Ovary (tissue), 9 donors: Measurements from ENCODE around the gene FAT1. TPM values are rescaled to one million over a fixed set of nuclear protein-coding genes. Genes with fewer than 3 reads are reported as not detected.

ENCODE experiments used
- DNase-seq, 5 donors: peaks; one replicate each; pipeline ENCODE4 v3.0.0-alpha.2; 2019 to 2020
- H3K27ac ChIP-seq, 2 donors: fragments of 200-600 bp; one replicate each; pipeline versions ENCODE4 v1.5.1 to v1.8.0; 2019 to 2022
- H3K27me3 ChIP-seq: fragments of 200-600 bp; one replicate; pipeline ENCODE4 v1.8.0; 2022
- H3K36me3 ChIP-seq: fragments of 200-600 bp; sonication (generic); one replicate; pipeline ENCODE4 v1.5.1; 2019
- H3K4me1 ChIP-seq: one replicate; pipeline ENCODE4 v1.8.1; 2013; ENCODE audit warnings: mild to moderate bottlenecking, moderate library complexity; ENCODE audit not compliant: insufficient read depth
- H3K4me3 ChIP-seq: fragments of 200-600 bp; sonication (generic); one replicate; pipeline ENCODE4 v1.5.1; 2017
- H3K9me3 ChIP-seq, 2 donors: fragments of 200-600 bp in 1 of 2; sonication (generic) in 1 of 2; one replicate each; pipeline versions ENCODE4 v1.5.1 to v1.8.1; 2013 to 2019; ENCODE audit warnings: mild to moderate bottlenecking in 1 of 2, moderate library complexity in 1 of 2
- CTCF ChIP-seq, 3 donors: fragments of 450-650 bp in 2 of 3; fragments of 200-600 bp in 1 of 3; IDR thresholded peaks; one replicate each; pipeline versions ENCODE4 v1.5.1 to v1.8.0; 2016 to 2022; ENCODE audit warnings: antibody characterized with exemption in 3 of 3, mild to moderate bottlenecking in 1 of 3
- EP300 ChIP-seq: sonication (generic); formaldehyde crosslinking; IDR thresholded peaks from one replicate; pipeline ENCODE4 v1.6.1; 2017; ENCODE audit warnings: antibody characterized with exemption
- POLR2A ChIP-seq: fragments of 450-650 bp; IDR thresholded peaks from one replicate; pipeline ENCODE4 v1.6.1; 2017; ENCODE audit warnings: antibody characterized with exemption, mild to moderate bottlenecking, moderate library complexity
- WGBS, 3 donors: extraction: QIAGEN DNeasy Blood & Tissue Kit in 1 of 3; methylation state at CpG; one replicate each; pipeline versions ENCODE4 v1.1.5 to v1.1.7; 2013 to 2017; 5-methylcytosine and 5-hydroxymethylcytosine counted together
- intact Hi-C, 4 donors: fragments of 100-400 bp; cut with DNase I; formaldehyde crosslinking; loops; one replicate each; pipeline versions ENCODE4 v1.11.0 to v1.15.1; 2022 to 2023
- polyA plus RNA-seq, 2 donors: library from polyadenylated mRNA; stranded (reverse); fragments of 200-250 nt in 1 of 2; fragments of 350-450 nt in 1 of 2; fragmentation: Illumina TruSeq in 1 of 2; extraction: RNeasy Lipid Tissue Mini Kit (QIAGEN cat#74804) in 1 of 2; gene quantifications; one replicate each; pipeline ENCODE4 v1.2.3, GENCODE V29; 2013 to 2014
- total RNA-seq, 7 donors: library from RNA; depleted of rRNA in 2 of 7; stranded (reverse); fragments of >200 nt in 2 of 7; fragmentation: NEBNext Ultra II Directional in 3 of 7; extraction: Animal tissue kit (Norgen Biotek cat#: 25700) in 3 of 7; gene quantifications; one replicate each; pipeline versions ENCODE4 v1.1.0 to v1.2.4, GENCODE V29; 2016 to 2023
- donor health status: DM: no; HTN: no; CAD: no; lungs with moderate emphysema.
- donor health status: DM: no; HTN: no; CAD: no.
- donor health status: Bipolar disorder and iron deficiency.
- donor health status: DM: yes; HTN: yes; CAD: no.
- donor health status: DM: no; HTN: no; CAD: no.
- donor health status: DM: yes; HTN: yes; CAD: no.

FAT1 gene
- total and polyA plus RNA-seq, 9 donors, result 20.5 to 78.6 (median 46.6) TPM

GRCh38 chr4:186545436-186545835, 178.2 kb downstream of the FAT1 start:
- no peaks in the 10 kb centered on the region for H3K36me3 ChIP-seq
- TF ChIP-seq EP300 (no peak), POLR2A (no peak), CTCF (IDR thresholded peaks at IDR 0.05) (no peak)
- H3K4me3 ChIP-seq, result no peak overlapping the region
- WGBS, 3 donors, result 58 to 71% (median 59%) methylated on average over 7 of the region's 7 CpGs
- no peaks in the 10 kb centered on the region for H3K4me1 ChIP-seq
- intact Hi-C loops, result no loop called here
- H3K27ac ChIP-seq, result no peak overlapping the region
- no peaks in the 10 kb centered on the region for H3K27me3 ChIP-seq
- no peak for DNase-seq
- H3K9me3 ChIP-seq, result no peaks in the 10 kb centered on the region

DNA sequence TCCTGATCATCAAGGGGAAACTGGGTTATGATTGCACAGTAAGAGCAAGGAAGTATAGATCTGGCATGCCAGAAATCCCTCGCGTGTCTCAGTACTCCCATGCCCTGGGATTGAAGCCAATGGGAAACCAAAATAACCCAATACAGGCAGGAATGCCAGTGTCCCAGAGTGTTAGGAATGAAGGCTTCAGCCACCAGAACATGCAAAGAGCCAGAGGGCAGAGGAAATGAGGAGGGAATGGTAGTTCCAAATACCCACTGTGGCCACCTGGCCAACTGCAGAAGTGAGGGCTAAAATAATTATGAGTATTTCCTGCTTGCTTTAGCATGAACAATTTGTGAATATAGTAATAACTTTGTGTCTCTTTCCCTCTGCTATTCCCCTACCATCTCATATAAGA, 180.4 kb downstream of the FAT1 start:
- no peaks in the 10 kb centered on the region for H3K36me3 ChIP-seq
- no peak for DNase-seq
- 69 to 77% (median 73%) methylated on average over 2 of the region's 2 CpGs for WGBS, 3 donors
- H3K9me3 ChIP-seq, result no peaks in the 10 kb centered on the region
- no peak overlapping the region for H3K4me3 ChIP-seq
- intact Hi-C loops, result no loop called here
- H3K27ac ChIP-seq, result no peak overlapping the region
- no peaks in the 10 kb centered on the region for H3K27me3 ChIP-seq
- TF ChIP-seq POLR2A, result no peak
- TF ChIP-seq CTCF (IDR thresholded peaks at IDR 0.05), result no peak
- no peak for TF ChIP-seq EP300
- H3K4me1 ChIP-seq, result no peaks in the 10 kb centered on the region

- H3K4me3 ChIP-seq, result no peak overlapping the region
- no peaks in the 10 kb centered on the region for H3K36me3 ChIP-seq
- H3K9me3 ChIP-seq, result no peaks in the 10 kb centered on the region
- no peak for DNase-seq
- WGBS, 3 donors, result 76 to 84% (median 79%) methylated on average over 4 of the region's 4 CpGs
- no peaks in the 10 kb centered on the region for H3K4me1 ChIP-seq
- H3K27me3 ChIP-seq, result no peaks in the 10 kb centered on the region
- H3K27ac ChIP-seq, result no peak overlapping the region
- intact Hi-C loops, result no loop called here
- TF ChIP-seq EP300, result no peak
- TF ChIP-seq CTCF (IDR thresholded peaks at IDR 0.05), result no peak
- no peak for TF ChIP-seq POLR2A
Measured at GRCh38 chr4:186541801-186542200, 181.9 kb downstream of the FAT1 start.

- no peak for TF ChIP-seq CTCF (IDR thresholded peaks at IDR 0.05)
- TF ChIP-seq EP300, result no peak
- TF ChIP-seq POLR2A, result no peak
- WGBS, 3 donors, result 75 to 79% (median 77%) methylated on average over 19 of the region's 19 CpGs
Measured at GRCh38 chr4:186537843-186538521, 185.7 kb downstream of the FAT1 start.

More at GRCh38 chr4:186537843-186538521, 185.7 kb downstream of the FAT1 start:
- no peaks in the 10 kb centered on the region for H3K9me3 ChIP-seq
- H3K27ac ChIP-seq, result no peak overlapping the region
- H3K36me3 ChIP-seq, result no peaks in the 10 kb centered on the region
- DNase-seq, result no peak
- H3K27me3 ChIP-seq, result no peaks in the 10 kb centered on the region
- no peaks in the 10 kb centered on the region for H3K4me1 ChIP-seq
- intact Hi-C loops, result no loop called here
- no peak overlapping the region for H3K4me3 ChIP-seq

Other genes with a start within 250 kb of the FAT1 start
- gene MTNR1A, start 168.3 kb downstream of the FAT1 start, total RNA-seq, result not detected
- not detected for gene MTNR1A, start 168.3 kb downstream of the FAT1 start, polyA plus RNA-seq